ENCODE results near the gene ABHD17C.

The ABHD17C gene

GRCh38 chr15:80691575-80691974 lies 3.5 kb upstream of the ABHD17C start:
- DNase-seq = no peak

- peak; percentile 5 for DNase-seq
These were observed 1.2 kb upstream of the ABHD17C start for GRCh38 chr15:80693682-80694610.

GRCh38 chr15:80694611-80695098 lies 455 bp upstream of the ABHD17C start:
- peak; percentile 39 for DNase-seq

GRCh38 chr15:80695911-80696661 lies 976 bp downstream of the ABHD17C start:
- peak; percentile 16 for DNase-seq

GRCh38 chr15:80697075-80697685 lies 2.1 kb downstream of the ABHD17C start:
- DNase-seq = no peak

DNA sequence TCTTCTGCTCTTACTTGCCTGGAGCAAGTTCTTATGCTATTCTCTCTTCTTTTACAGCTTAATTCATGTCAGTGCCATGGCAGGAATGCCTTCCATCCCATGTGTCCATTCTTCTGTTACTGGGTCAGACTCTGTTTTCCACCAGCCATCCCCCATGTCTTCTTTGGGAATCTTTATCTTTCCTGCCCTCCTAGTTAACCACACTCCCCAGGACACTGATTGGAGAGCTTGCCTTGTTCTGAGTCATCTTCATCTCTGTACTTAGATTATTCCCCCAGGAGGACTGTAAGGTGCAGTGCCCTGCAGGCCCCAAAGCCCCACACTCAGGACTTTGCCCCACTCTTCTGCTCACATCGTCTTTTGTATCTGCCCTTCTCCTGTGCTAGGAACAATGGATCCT lies 3.6 kb downstream of the ABHD17C start:
- no peak for DNase-seq

GRCh38 chr15:80699981-80700380 lies 4.9 kb downstream of the ABHD17C start:
- no peak for DNase-seq

GRCh38 chr15:80701676-80702311 lies 6.7 kb downstream of the ABHD17C start:
- no peak for DNase-seq

- no peak for DNase-seq
These were observed 8.0 kb downstream of the ABHD17C start for GRCh38 chr15:80703081-80703480.

DNA sequence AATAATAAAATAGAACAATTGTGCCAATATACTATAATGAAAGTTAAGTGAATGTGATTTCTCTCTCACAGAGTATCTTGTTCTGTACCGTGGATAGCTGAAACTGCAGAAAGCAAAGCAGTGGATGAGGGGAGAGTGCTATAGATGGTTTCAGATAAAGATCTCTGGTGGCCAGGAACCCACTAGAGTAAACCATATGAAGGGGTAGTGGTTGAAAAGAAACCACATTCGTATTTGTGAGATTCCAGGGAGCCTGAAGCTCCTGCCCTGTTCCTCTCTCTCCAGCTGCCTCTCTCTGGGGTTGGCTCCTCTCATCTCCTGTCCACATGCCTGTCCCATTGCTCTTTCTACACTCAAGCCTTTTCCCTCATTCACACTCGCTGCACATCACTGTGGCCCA lies 8.9 kb downstream of the ABHD17C start:
- DNase-seq = no peak

- DNase-seq = no peak
These were observed 11.1 kb downstream of the ABHD17C start for GRCh38 chr15:80706161-80706560.

- DNase-seq = no peak
These were observed 14.4 kb downstream of the ABHD17C start for GRCh38 chr15:80709542-80709941.

GRCh38 chr15:80710635-80711554 lies 15.8 kb downstream of the ABHD17C start:
- no peak for DNase-seq

GRCh38 chr15:80711886-80712285 lies 16.8 kb downstream of the ABHD17C start:
- DNase-seq = no peak

DNA sequence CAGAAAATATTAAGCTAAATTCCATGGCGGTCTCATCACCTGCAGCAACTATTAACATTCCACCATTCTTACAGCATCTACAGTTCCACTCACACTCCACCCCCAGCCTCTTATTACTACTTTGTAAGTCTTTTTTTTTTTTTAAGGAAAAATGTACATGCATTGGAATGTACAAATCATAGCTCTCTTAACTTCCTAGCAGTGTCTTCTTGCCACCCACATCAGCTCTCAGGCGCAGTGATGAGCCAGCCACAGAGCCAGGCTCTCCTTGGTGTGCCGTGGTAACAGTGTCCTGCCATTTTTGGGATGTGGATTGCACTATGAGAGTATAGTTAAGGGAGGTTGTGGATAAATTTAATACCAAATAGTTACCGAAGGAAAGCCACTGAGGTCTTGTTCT lies 17.8 kb downstream of the ABHD17C start:
- DNase-seq = no peak

GRCh38 chr15:80721476-80721875 lies 26.4 kb downstream of the ABHD17C start:
- DNase-seq = no peak

DNA sequence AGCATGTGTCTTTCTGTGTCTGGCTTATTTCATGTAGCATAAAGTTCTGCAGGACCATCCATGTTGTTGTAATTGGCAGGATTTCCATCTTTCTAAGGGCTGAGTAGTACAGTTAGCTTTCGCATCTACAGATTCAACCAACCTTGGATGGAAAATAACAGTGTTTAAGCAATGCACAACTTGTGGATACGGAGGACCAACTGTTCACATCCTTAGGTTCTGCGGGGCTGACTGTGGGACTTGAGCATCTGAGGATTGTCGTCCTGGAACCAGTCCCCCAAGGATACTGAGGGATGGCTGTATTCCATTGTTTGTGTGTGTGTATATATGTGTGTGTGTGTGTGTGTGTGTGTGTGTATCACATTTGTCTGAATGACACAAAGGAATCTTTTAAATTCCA lies 27.7 kb downstream of the ABHD17C start:
- DNase-seq = no peak

GRCh38 chr15:80727196-80727595 lies 32.1 kb downstream of the ABHD17C start:
- no peak for DNase-seq

DNA sequence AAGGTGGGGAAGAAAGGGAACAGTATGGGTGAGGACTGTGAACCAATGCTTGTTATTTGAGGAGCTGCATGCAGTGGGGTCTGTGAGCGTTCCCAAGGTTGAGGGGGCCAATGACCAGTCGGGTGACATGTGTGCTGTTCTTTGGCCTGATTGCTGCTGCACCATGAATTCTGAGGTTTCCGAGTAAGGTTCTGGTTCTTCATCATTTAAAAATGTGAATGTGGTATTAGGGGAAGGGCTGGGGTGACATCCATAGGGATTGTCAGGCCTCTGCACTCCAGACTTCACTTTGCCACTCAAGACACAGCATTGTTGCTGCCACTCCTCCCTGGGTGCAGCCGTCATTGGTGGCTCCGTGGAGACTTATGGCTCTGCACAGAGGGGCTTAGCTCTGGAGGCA lies 32.5 kb downstream of the ABHD17C start:
- no peak for DNase-seq

- DNase-seq = no peak
These were observed 35.3 kb downstream of the ABHD17C start for GRCh38 chr15:80730387-80730786.

DNA sequence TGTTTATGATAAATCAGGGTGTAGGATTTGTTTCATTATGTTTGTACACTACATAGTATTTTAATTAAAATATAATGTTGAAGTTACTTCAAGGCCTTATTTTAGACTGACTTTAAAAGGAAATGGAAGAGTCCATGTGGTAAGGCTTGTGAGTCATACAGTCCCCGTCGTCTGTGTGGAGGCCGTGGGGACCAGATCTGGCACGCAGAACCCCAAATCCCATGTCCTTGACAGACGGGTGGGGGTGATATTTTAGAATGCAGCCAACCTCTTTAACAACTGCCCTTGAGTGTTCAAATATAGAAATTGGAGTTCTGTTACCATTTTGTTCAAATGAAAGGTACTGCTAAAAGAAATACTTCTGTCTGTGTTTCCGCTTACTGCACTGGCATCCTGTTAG lies 35.8 kb downstream of the ABHD17C start:
- no peak for DNase-seq

DNA sequence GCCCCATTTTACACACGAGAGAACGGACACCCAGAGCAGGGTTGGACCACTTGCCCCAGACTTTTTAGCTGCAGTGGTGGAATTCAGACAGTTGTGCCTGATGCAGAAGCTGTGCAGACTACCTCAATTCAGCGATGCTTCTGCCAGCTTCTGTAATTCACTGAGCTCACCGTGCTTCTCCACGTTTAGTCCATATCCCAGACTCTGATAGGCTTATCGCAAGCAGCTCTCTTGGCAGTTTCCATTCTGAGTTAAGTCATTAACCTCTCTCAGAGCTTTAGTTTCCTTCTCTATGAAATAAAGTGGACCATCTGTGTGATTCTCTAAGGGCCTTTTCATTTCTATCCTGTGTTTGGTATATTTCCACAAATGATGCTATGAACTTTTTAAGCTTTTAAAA lies 37.1 kb downstream of the ABHD17C start:
- DNase-seq = no peak
